ENCODE results near the gene ZNF750. TPM values are rescaled to one million over a fixed set of nuclear protein-coding genes. Genes with fewer than 3 reads are reported as not detected.

The ZNF750 gene
- total RNA-seq, 2 donors from 2014 or later = not detected

DNA sequence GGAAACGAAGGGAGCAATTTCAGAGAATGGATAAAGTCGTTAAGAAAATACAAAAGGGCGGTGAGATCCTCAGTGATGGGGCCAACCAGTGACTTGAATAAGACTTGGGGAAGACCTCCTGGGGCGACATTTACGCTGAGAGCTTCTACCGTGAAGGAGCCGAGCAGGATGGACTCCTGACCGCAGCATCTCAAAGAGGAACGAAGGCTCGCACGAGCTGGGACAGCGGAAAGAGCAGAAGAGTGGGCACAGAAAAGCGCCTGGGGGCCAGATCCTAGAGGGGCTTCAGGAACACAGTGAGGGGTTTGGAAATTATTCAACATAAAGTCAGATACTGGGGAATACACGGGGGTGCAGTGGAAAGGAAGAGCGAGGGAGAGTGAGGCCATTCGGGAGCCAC lies 17.5 kb downstream of the ZNF750 start:
- intact Hi-C loops (cut with DNase I) = no loop called here

GRCh38 chr17:82821554-82821953 lies 18.3 kb downstream of the ZNF750 start:
- DNase-seq (no peak), ATAC-seq (no peak)
- intact Hi-C loops (cut with DNase I) = no loop called here

More for the DNA sequence above, 17.5 kb downstream of the ZNF750 start:
- DNase-seq (no peak), ATAC-seq (no peak)

DNA sequence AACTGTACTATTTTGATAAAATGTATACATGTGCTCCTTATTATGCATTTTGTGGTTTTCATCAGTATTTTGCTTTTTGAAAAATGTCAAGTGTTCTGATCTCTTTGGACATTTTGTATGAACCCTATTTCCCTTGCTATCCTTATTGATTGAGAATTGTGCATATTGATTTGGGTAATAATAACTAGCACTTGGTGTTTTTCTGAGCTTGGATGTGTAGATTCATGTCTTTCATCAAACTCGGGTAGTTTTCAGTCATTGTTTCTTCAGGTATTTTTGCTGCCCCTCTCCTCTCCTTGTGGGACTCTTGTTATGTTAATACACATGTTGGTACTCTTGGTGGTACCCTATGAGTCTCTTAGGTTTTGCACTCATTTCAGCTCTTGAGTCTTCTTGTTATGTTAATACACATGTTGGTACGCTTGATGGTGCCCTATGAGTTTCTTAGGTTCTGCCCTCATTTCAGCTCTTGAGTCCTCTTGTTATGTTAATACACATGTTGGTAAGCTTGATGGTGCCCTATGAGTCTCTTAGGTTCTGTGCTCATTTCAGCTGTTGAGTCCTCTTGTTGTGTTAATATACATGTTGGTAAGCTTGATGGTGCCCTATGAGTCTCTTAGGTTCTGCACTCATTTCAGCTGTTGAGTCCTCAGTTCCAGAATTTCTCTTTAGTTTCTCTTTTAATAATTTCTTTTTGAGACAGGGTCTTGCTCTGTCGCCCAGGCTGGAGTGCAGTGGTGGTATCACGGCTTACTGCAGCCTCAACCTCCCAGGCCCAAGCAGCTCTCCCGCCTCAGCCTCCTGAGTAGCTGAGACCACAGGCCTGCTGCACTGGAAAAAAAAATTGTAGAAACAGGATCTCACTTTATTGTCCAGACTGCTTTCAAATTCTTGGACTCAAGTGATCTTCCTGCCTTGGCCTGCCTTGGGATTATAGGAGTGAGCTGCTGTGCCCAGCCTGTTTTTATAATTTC lies 19.3 kb downstream of the ZNF750 start:
- no peak for DNase-seq
- intact Hi-C loops (cut with DNase I) = no loop called here

DNA sequence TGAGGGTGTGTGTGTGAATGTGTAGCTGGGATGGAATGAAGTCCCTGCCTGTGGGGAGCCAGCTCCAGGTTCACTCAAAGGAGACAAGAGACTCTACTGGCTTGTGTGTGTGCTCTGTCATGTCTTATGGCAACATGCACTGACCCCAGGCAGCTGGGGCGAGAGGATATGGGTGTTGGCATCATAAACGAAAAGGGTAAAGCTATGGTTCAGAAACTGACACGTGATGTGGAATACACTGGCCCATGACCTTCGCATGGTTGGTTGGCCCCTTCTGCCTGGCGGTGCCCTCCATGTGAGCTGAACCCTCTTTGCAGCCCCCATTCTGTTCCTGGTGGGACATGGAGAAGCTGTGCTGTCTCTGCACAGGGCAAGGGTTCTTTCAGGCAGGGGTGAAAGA lies 21.9 kb downstream of the ZNF750 start:
- intact Hi-C loops (cut with DNase I) = no loop called here
- no peak for DNase-seq

More for the DNA sequence above, 19.3 kb downstream of the ZNF750 start:
- no peak for ATAC-seq

GRCh38 chr17:82816358-82816757 lies 23.5 kb downstream of the ZNF750 start:
- intact Hi-C loops (cut with DNase I) = no loop called here
- ATAC-seq (no peak), DNase-seq (no peak)

More for the DNA sequence above, 21.9 kb downstream of the ZNF750 start:
- no peak for ATAC-seq

- intact Hi-C loops (cut with DNase I) = no loop called here
- ATAC-seq (no peak), DNase-seq (peak; percentile 2)
These were observed 24.0 kb downstream of the ZNF750 start for GRCh38 chr17:82815790-82816305.

GRCh38 chr17:82815354-82815753 lies 24.5 kb downstream of the ZNF750 start:
- peak; percentile 6 for DNase-seq
- no peak for ATAC-seq
- intact Hi-C loops (cut with DNase I) = no loop called here

DNA sequence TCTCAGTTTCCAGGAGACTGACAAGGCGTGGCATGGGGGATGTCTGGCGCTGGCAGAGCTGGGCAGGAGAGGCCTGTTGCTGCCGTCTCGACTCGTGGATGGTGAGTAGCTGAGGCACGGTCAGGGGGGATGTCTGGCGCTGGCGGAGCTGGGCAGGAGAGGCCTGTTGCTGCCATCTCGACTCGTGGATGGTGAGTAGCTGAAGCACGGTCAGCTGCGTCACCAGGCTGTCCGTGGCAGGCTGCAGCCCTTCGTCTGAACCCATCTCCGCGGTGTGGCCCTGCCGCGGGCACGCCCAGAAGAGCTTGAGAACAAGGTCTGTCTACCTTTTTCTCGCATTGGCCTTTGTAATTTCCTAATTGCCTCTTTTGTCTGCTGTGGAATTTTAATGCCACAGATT lies 25.0 kb downstream of the ZNF750 start:
- intact Hi-C loops (cut with DNase I) = no loop called here
- ATAC-seq = no peak
- peak; percentile 11 for DNase-seq

GRCh38 chr17:82813299-82814051 lies 26.3 kb downstream of the ZNF750 start:
- DNase-seq (no peak), ATAC-seq (no peak)
- intact Hi-C loops (cut with DNase I) = no loop called here

GRCh38 chr17:82812601-82813000 lies 27.2 kb downstream of the ZNF750 start:
- no peak for DNase-seq
- intact Hi-C loops (cut with DNase I) = no loop called here
- no peak for ATAC-seq

DNA sequence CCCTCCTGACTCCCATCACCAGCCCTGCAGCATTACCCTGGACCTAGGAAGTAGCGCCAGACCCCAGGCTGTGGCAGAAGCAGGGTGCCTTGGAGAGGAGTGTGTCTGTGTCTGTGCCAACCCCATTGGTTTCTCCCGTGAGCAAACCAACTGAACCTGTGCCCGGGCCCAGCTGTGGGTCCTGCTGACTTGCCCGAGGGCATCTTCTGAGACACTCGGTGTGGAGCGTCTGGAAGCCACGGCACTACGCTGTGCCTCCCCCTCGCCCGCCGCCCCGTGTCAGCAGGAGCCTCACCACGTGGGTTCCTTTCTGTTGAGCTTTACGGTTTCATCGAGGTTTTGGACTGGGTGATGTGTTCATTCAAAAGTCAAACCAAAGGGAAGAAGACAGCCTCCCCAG lies 27.8 kb downstream of the ZNF750 start:
- no peak for ATAC-seq
- DNase-seq = no peak
- intact Hi-C loops (cut with DNase I) = no loop called here

GRCh38 chr17:82810644-82811430 lies 29.0 kb downstream of the ZNF750 start:
- intact Hi-C loops (cut with DNase I) = no loop called here

GRCh38 chr17:82808921-82809905 lies 30.6 kb downstream of the ZNF750 start:
- DNase-seq (no peak), ATAC-seq (no peak)
- intact Hi-C loops (cut with DNase I) = no loop called here

More at GRCh38 chr17:82810644-82811430, 29.0 kb downstream of the ZNF750 start:
- DNase-seq = no peak
- no peak for ATAC-seq

- intact Hi-C loops (cut with DNase I) = no loop called here
- DNase-seq (no peak), ATAC-seq (no peak)
These were observed 31.8 kb downstream of the ZNF750 start for GRCh38 chr17:82808006-82808405.

DNA sequence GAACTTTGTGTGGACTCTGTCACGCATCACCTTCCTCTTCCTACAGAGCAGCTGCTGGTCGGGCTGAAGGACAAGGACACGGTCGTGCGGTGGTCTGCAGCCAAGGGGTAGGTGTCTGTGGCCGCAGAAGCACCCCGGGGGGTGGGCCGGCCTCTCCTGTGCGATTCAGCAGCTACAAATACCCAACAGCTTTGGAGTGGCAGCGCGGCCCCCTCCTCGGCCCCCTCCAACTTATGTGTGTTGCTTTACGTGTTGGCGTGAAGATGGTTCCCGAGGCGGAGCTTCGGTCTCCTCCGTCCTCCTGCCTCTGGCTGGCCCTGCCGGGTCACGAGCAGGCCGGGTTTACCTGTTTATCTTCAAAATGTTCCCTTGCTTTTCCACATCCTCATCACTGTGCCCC lies 32.3 kb downstream of the ZNF750 start:
- intact Hi-C loops (cut with DNase I) = no loop called here
- ATAC-seq (no peak), DNase-seq (no peak)

- DNase-seq (no peak), ATAC-seq (no peak)
- intact Hi-C loops (cut with DNase I) = no loop called here
These were observed 32.7 kb downstream of the ZNF750 start for GRCh38 chr17:82807101-82807500.

- intact Hi-C loops (cut with DNase I) = no loop called here
- ATAC-seq = no peak
- DNase-seq = no peak
These were observed 33.2 kb downstream of the ZNF750 start for GRCh38 chr17:82806645-82807044.

- DNase-seq (no peak), ATAC-seq (no peak)
- intact Hi-C loops (cut with DNase I) = no loop called here
These were observed 34.0 kb downstream of the ZNF750 start for GRCh38 chr17:82805823-82806222.
